HG02798 (cell line): ENCODE results near the gene PDE1C.

Source experiments
- ATAC-seq: cut with Tn5 transposase; IDR thresholded peaks from one replicate; pipeline ENCODE4 v1.9.1; 2021; ENCODE audit warnings: mild to moderate bottlenecking; ENCODE audit not compliant: unreplicated experiment, poor library complexity

PDE1C gene

DNA sequence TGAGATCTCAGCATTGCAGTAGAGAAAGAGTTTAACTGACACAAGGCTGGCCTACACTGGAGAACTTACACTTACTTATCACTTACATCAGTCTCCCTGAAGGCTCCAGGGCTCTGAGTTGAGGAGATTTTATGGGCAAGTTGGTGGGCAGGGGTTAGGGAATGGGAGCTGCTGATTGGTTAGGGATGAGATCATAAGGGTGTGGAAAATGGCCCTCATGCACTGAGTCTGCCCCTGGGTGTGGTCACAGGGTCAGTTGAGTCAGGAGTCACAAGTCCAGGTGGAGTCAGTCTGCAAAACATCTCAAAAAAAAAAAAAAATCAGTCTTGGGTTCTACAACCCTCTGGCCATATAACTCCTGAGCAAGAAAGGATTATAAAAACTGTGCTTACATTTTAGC, 322.7 kb downstream of the PDE1C start:
- ATAC-seq, result no peak

DNA sequence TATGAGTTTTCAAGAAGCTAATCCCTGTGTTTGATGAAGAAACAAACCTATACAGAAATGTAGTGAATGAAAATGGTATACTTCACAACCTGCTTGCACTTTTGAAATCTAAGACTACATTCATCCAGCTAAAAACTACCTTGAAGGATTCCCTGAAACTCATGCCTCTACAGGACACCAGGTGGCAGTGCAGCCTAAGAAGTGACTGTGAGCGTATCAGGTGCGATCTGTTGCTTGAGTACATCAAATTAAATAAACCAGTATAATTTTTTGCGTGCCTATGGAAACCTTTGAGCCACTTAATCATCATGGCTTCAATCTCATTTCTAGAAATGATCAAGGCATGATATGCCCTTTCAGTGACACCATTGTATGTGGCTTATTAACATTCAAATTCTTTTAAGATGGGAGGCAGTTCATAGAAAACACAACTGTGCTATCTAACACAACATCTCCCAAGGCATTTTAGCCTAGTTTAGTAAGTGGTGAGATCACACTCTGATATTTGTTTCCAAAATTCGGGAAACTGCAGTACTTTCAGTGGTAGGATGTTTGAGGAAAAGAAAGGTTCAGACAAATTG, 325.8 kb downstream of the PDE1C start:
- ATAC-seq, result peak; percentile 86

GRCh38 chr7:31741852-31742251, 328.4 kb downstream of the PDE1C start:
- ATAC-seq, result no peak

DNA sequence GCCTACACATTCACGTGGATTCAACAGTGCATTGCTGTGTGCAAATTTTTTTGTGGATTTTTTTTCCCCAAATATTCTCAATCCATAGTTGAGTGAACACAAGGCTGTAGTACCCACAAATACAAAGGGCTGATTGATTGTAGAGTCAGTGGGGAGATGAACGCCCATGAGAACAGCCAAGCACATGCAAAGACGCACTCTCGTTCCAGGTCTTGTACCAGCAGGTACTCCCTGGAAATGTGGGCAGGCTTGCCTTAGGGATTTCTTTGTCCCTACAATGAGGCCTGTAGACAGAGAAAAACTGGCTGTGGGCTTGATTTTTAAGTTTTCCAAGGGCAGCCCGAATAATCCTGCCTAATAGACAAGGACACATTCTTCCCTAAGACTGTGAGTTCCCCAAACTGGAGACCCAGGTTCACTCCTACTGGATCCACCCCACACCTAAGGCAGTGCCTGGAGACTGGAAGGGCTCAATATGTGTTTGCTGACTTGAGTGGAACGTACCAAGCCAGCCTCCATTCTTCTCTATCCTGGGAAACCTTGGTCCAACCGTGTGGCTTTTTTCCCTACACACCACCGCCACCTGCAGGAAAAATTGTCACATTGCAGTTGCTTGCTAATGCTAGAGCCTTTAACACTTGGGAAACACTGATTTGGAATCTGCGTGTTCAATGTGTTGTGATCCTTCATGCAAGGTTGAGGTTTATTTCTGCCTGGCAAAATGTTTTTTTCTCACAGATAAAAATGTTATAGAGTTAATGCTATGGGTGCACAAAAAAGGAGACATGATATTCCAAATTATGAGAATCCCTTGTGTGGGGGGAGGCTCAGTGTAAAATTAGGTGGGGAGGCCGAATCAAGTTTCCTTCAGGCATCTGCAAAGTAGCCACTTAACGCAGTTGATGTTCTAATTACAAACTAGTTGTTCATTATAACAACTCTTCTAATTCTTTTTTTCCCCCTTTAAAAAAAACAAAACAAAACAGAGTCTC, 333.9 kb downstream of the PDE1C start:
- peak; percentile 56 for ATAC-seq

- no peak for ATAC-seq
These were observed 335.8 kb downstream of the PDE1C start for GRCh38 chr7:31734456-31734855.

GRCh38 chr7:31729195-31729804, 340.9 kb downstream of the PDE1C start:
- ATAC-seq, result no peak

DNA sequence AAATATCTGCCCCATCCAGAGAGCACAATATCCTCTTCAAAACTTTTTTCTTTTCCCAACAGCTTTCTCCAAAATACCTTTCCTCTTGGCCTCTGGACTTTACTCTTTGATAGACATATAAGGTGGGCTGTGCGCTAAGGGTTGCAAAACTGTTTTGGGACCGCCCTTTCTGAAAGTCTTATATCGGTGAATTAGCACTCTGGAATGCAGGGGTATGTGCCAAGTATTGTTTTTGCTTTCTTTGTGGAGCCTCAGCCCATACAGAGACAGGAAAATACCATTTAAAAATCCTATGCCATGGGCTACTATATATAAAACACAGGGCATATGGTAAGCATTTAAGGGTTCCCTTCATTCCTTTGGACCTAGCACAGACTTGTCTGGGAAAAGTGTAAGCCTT, 345.5 kb downstream of the PDE1C start:
- no peak for ATAC-seq

DNA sequence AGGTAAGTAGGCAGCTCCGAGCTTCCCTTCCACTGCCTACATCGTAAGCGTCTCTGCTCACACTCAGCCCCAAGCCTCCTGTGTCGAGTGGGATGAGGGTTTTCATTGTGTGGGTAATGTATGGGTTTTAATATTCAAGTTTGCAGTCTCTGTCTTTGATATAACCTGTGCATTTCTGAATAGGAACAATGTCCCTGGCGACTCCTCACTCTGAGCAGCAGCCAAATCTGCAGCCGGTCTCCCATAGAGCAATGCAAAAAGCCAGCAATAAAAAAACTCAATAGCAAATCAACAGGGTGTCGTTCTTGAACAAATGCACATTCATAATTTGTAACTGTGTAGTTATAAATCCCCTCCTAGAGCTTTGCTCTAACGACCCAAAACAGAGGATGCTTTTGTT, 349.8 kb downstream of the PDE1C start:
- ATAC-seq, result no peak

DNA sequence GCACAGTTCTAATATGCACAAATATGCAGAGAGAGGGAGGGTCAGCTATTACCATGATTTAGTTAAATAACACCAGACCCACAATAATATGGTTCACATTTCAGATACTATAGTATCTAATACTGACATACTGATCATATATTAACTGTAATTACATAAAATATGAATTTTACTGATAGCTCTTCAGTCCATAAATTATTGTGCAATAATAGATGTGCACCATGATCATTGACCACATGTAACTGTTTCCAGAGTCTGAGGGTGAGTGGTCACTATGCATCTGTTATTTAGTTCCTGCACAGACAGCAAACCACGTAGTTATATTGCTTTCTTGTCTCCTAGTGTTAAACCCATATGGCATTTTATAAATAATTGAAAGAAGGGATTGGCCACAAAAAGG, 353.9 kb downstream of the PDE1C start:
- no peak for ATAC-seq

- ATAC-seq, result no peak
These were observed 360.0 kb downstream of the PDE1C start for GRCh38 chr7:31710171-31710570.

- no peak for ATAC-seq
These were observed 363.1 kb downstream of the PDE1C start for GRCh38 chr7:31707089-31707488.

GRCh38 chr7:31705377-31705776, 364.8 kb downstream of the PDE1C start:
- ATAC-seq, result peak; percentile 61

DNA sequence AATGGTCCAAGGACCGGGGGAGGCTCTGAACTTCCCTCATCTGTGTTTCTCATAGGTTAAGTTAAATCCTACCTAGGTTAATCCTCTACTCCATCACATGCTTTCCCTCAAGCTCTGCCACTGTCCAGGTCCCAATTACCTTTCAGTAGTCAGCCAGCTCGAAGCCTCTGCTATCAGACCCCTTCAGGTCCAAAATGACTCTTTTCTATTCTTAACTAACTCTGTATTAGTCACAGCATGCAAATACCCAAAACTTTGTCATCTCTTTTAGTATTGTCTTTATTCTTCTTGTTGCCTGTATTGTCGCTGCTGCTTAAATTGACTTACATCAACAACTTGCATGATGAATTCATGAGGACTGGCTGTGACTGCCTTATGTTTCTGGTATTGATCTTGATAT, 367.9 kb downstream of the PDE1C start:
- no peak for ATAC-seq
